OCI-LY1 (cell line): ENCODE data around the gene KIAA1614.

Source experiments
- CTCF ChIP-seq: fragments of 200-600 bp; sonication (generic), shearing (Covaris generic); IDR thresholded peaks from 2 replicates; pipeline ENCODE4 v1.5.1; 2017; ENCODE audit warnings: mild to moderate bottlenecking, antibody characterized with exemption, low read length, moderate library complexity, mixed read lengths
- EZH2 ChIP-seq: fragments of 200-600 bp; sonication (generic), shearing (Covaris generic); IDR thresholded peaks from 2 replicates; pipeline ENCODE4 v1.8.0; 2017; ENCODE audit warnings: borderline replicate concordance, mixed run types, mild to moderate bottlenecking, antibody characterized with exemption, low read length, moderate library complexity, mixed read lengths

GRCh38 chr1:180931529-180931928, 18.8 kb downstream of the KIAA1614 start:
- no peak for TF ChIP-seq CTCF
- TF ChIP-seq EZH2, result no peak
